ENCODE data around the gene MCTP2.

MCTP2 gene

GRCh38 chr15:94387442-94387841 is 156.1 kb downstream of the MCTP2 start:
- Histone ChIP-seq H3K36me3 (ENCODE audit: control insufficient read depth, insufficient read depth, low read length) (no peaks in the 10 kb centered on the region), H3K4me1 (ENCODE audit: control insufficient read depth, insufficient read depth, low read length) (peaks cover 2% of the 10 kb centered on the region), H3K27ac (ENCODE audit: low read length) (no peak overlapping the region), H3K27me3 (ENCODE audit: control insufficient read depth, insufficient read depth, low read length) (no peaks in the 10 kb centered on the region), H3K4me3 (ENCODE audit: low read length) (no peak overlapping the region), H3K9me3 (ENCODE audit: control insufficient read depth, insufficient read depth, low read length) (no peaks in the 10 kb centered on the region)
- no peak for DNase-seq (ENCODE audit: low read depth, low spot score)
- no CpG with 5 or more reads among the region's 2 CpGs for WGBS (ENCODE audit: insufficient coverage, insufficient read length)

- H3K4me1 ChIP-seq (ENCODE audit: control insufficient read depth, insufficient read depth, low read length), result peaks cover 2% of the 10 kb centered on the region
- no peak overlapping the region for H3K4me3 ChIP-seq (ENCODE audit: low read length)
- DNase-seq (ENCODE audit: low read depth, low spot score), result no peak
- no peak overlapping the region for H3K27ac ChIP-seq (ENCODE audit: low read length)
- H3K27me3 ChIP-seq (ENCODE audit: control insufficient read depth, insufficient read depth, low read length), result no peaks in the 10 kb centered on the region
- WGBS (ENCODE audit: insufficient coverage, insufficient read length), result no CpG with 5 or more reads among the region's 7 CpGs
- no peaks in the 10 kb centered on the region for H3K9me3 ChIP-seq (ENCODE audit: control insufficient read depth, insufficient read depth, low read length)
- no peaks in the 10 kb centered on the region for H3K36me3 ChIP-seq (ENCODE audit: control insufficient read depth, insufficient read depth, low read length)
These were observed 156.6 kb downstream of the MCTP2 start for GRCh38 chr15:94387849-94388441.

GRCh38 chr15:94395640-94396039 is 164.3 kb downstream of the MCTP2 start:
- no CpG with 5 or more reads among the region's 1 CpG for WGBS (ENCODE audit: insufficient coverage, insufficient read length)
- Histone ChIP-seq H3K4me1 (ENCODE audit: control insufficient read depth, insufficient read depth, low read length) (no peaks in the 10 kb centered on the region), H3K36me3 (ENCODE audit: control insufficient read depth, insufficient read depth, low read length) (no peaks in the 10 kb centered on the region), H3K4me3 (ENCODE audit: low read length) (no peak overlapping the region), H3K9me3 (ENCODE audit: control insufficient read depth, insufficient read depth, low read length) (no peaks in the 10 kb centered on the region), H3K27me3 (ENCODE audit: control insufficient read depth, insufficient read depth, low read length) (no peaks in the 10 kb centered on the region), H3K27ac (ENCODE audit: low read length) (no peak overlapping the region)
- no peak for DNase-seq (ENCODE audit: low read depth, low spot score)

- WGBS (ENCODE audit: insufficient coverage, insufficient read length), result no CpG with 5 or more reads among the region's 3 CpGs
- Histone ChIP-seq H3K36me3 (ENCODE audit: control insufficient read depth, insufficient read depth, low read length) (no peaks in the 10 kb centered on the region), H3K4me3 (ENCODE audit: low read length) (no peak overlapping the region), H3K27me3 (ENCODE audit: control insufficient read depth, insufficient read depth, low read length) (no peaks in the 10 kb centered on the region), H3K4me1 (ENCODE audit: control insufficient read depth, insufficient read depth, low read length) (peaks cover 1% of the 10 kb centered on the region; the same call in 1 of the 2 replicates), H3K9me3 (ENCODE audit: control insufficient read depth, insufficient read depth, low read length) (no peaks in the 10 kb centered on the region), H3K27ac (ENCODE audit: low read length) (no peak overlapping the region)
- DNase-seq (ENCODE audit: low read depth, low spot score), result no peak
These were observed 166.0 kb downstream of the MCTP2 start for GRCh38 chr15:94397337-94397736.

- DNase-seq (ENCODE audit: low read depth, low spot score), result no peak
- Histone ChIP-seq H3K4me1 (ENCODE audit: control insufficient read depth, insufficient read depth, low read length) (peaks cover 1% of the 10 kb centered on the region; the same call in 1 of the 2 replicates), H3K4me3 (ENCODE audit: low read length) (no peak overlapping the region), H3K27me3 (ENCODE audit: control insufficient read depth, insufficient read depth, low read length) (no peaks in the 10 kb centered on the region), H3K36me3 (ENCODE audit: control insufficient read depth, insufficient read depth, low read length) (no peaks in the 10 kb centered on the region), H3K9me3 (ENCODE audit: control insufficient read depth, insufficient read depth, low read length) (no peaks in the 10 kb centered on the region), H3K27ac (ENCODE audit: low read length) (no peak overlapping the region)
These were observed 166.6 kb downstream of the MCTP2 start for GRCh38 chr15:94398001-94398400.

- no peak for DNase-seq (ENCODE audit: low read depth, low spot score)
- Histone ChIP-seq H3K4me3 (ENCODE audit: low read length) (no peak overlapping the region), H3K27me3 (ENCODE audit: control insufficient read depth, insufficient read depth, low read length) (no peaks in the 10 kb centered on the region), H3K27ac (ENCODE audit: low read length) (no peak overlapping the region), H3K36me3 (ENCODE audit: control insufficient read depth, insufficient read depth, low read length) (no peaks in the 10 kb centered on the region), H3K4me1 (ENCODE audit: control insufficient read depth, insufficient read depth, low read length) (peaks cover 1% of the 10 kb centered on the region; the same call in 1 of the 2 replicates), H3K9me3 (ENCODE audit: control insufficient read depth, insufficient read depth, low read length) (no peaks in the 10 kb centered on the region)
- WGBS (ENCODE audit: insufficient coverage, insufficient read length), result no CpG with 5 or more reads among the region's 10 CpGs
These were observed 169.4 kb downstream of the MCTP2 start for GRCh38 chr15:94400526-94401298.

- Histone ChIP-seq H3K27ac (ENCODE audit: low read length) (no peak overlapping the region), H3K36me3 (ENCODE audit: control insufficient read depth, insufficient read depth, low read length) (no peaks in the 10 kb centered on the region), H3K27me3 (ENCODE audit: control insufficient read depth, insufficient read depth, low read length) (no peaks in the 10 kb centered on the region), H3K4me1 (ENCODE audit: control insufficient read depth, insufficient read depth, low read length) (peaks cover 1% of the 10 kb centered on the region; the same call in 1 of the 2 replicates), H3K4me3 (ENCODE audit: low read length) (no peak overlapping the region), H3K9me3 (ENCODE audit: control insufficient read depth, insufficient read depth, low read length) (no peaks in the 10 kb centered on the region)
- no peak for DNase-seq (ENCODE audit: low read depth, low spot score)
- no CpG with 5 or more reads among the region's 4 CpGs for WGBS (ENCODE audit: insufficient coverage, insufficient read length)
These were observed 172.0 kb downstream of the MCTP2 start for GRCh38 chr15:94403331-94403730.

GRCh38 chr15:94404733-94405283 is 173.4 kb downstream of the MCTP2 start:
- no peak for DNase-seq (ENCODE audit: low read depth, low spot score)
- H3K9me3 ChIP-seq (ENCODE audit: control insufficient read depth, insufficient read depth, low read length), result no peaks in the 10 kb centered on the region
- H3K27ac ChIP-seq (ENCODE audit: low read length), result no peak overlapping the region
- no peaks in the 10 kb centered on the region for H3K36me3 ChIP-seq (ENCODE audit: control insufficient read depth, insufficient read depth, low read length)
- H3K27me3 ChIP-seq (ENCODE audit: control insufficient read depth, insufficient read depth, low read length), result no peaks in the 10 kb centered on the region
- H3K4me3 ChIP-seq (ENCODE audit: low read length), result no peak overlapping the region
- WGBS (ENCODE audit: insufficient coverage, insufficient read length), result no CpG with 5 or more reads among the region's 9 CpGs
- H3K4me1 ChIP-seq (ENCODE audit: control insufficient read depth, insufficient read depth, low read length), result peaks cover 1% of the 10 kb centered on the region; the same call in 1 of the 2 replicates

- Histone ChIP-seq H3K27me3 (ENCODE audit: control insufficient read depth, insufficient read depth, low read length) (no peaks in the 10 kb centered on the region), H3K9me3 (ENCODE audit: control insufficient read depth, insufficient read depth, low read length) (no peaks in the 10 kb centered on the region), H3K4me1 (ENCODE audit: control insufficient read depth, insufficient read depth, low read length) (no peaks in the 10 kb centered on the region), H3K27ac (ENCODE audit: low read length) (no peak overlapping the region), H3K4me3 (ENCODE audit: low read length) (no peak overlapping the region), H3K36me3 (ENCODE audit: control insufficient read depth, insufficient read depth, low read length) (no peaks in the 10 kb centered on the region)
- no peak for DNase-seq (ENCODE audit: low read depth, low spot score)
- no CpG with 5 or more reads among the region's 5 CpGs for WGBS (ENCODE audit: insufficient coverage, insufficient read length)
These were observed 179.9 kb downstream of the MCTP2 start for GRCh38 chr15:94411285-94411684.

- no peaks in the 10 kb centered on the region for H3K27me3 ChIP-seq (ENCODE audit: control insufficient read depth, insufficient read depth, low read length)
- H3K4me1 ChIP-seq (ENCODE audit: control insufficient read depth, insufficient read depth, low read length), result no peaks in the 10 kb centered on the region
- H3K9me3 ChIP-seq (ENCODE audit: control insufficient read depth, insufficient read depth, low read length), result no peaks in the 10 kb centered on the region
- H3K4me3 ChIP-seq (ENCODE audit: low read length), result no peak overlapping the region
- no peak for DNase-seq (ENCODE audit: low read depth, low spot score)
- H3K36me3 ChIP-seq (ENCODE audit: control insufficient read depth, insufficient read depth, low read length), result no peaks in the 10 kb centered on the region
- no peak overlapping the region for H3K27ac ChIP-seq (ENCODE audit: low read length)
- no CpG with 5 or more reads among the region's 2 CpGs for WGBS (ENCODE audit: insufficient coverage, insufficient read length)
These were observed 180.5 kb downstream of the MCTP2 start for GRCh38 chr15:94411846-94412245.

Measured in iPS DF 6.9 (cell line).